WTC11 (cell line): Measurements from ENCODE around the gene PLA2G1B. TPM values are rescaled to one million over a fixed set of nuclear protein-coding genes. Genes with fewer than 3 reads are reported as not detected.

Experiments used
- ATAC-seq: fragments of 200-7000 bp; cut with Tn5 transposase; 2 replicates; pipeline ENCODE4 v1.10.0; 2021; ENCODE audit warnings: mild to moderate bottlenecking, moderate library complexity
- CTCF ChIA-PET: fragments of 300-600 bp; sonication (Branson Sonifier 250); formaldehyde crosslinking; loops from one replicate; lab custom pipeline; 2021; ENCODE audit warnings: antibody characterized with exemption; lab: Charles Lee
- POLR2A ChIA-PET: fragments of 350-600 bp; sonication (Branson Sonifier 250); formaldehyde crosslinking; loops from one replicate; lab custom pipeline; 2021; ENCODE audit warnings: antibody characterized with exemption; lab: Charles Lee
- DNase-seq: peaks from one replicate; pipeline ENCODE4 v3.0.0; 2021; ENCODE audit warnings: low spot score
- H3K27ac Mint-ChIP-seq: 2 replicates; pipeline ENCODE4 v1.8.0; 2021; ENCODE audit warnings: mixed read lengths
- H3K27me3 Mint-ChIP-seq: 2 replicates; pipeline ENCODE4 v1.8.0; 2021; ENCODE audit warnings: low read depth, mild to moderate bottlenecking, moderate library complexity, mixed read lengths
- H3K36me3 Mint-ChIP-seq: 2 replicates; pipeline ENCODE4 v1.8.0; 2021; ENCODE audit warnings: mixed read lengths
- H3K4me1 Mint-ChIP-seq: 2 replicates; pipeline ENCODE4 v1.8.0; 2022; ENCODE audit warnings: mixed read lengths
- H3K4me3 Mint-ChIP-seq: 2 replicates; pipeline ENCODE4 v1.8.0; 2021; ENCODE audit warnings: mild to moderate bottlenecking, moderate library complexity, mixed read lengths
- H3K9me3 Mint-ChIP-seq: 2 replicates; pipeline ENCODE4 v1.8.0; 2021; ENCODE audit warnings: mixed read lengths
- ARID4B ChIP-seq: sonication (generic); formaldehyde crosslinking; IDR thresholded peaks from 2 replicates; pipeline ENCODE4 v1.8.0; 2023; ENCODE audit warnings: missing genetic modification reagents, mild to moderate bottlenecking, borderline replicate concordance
- E2F1 ChIP-seq: sonication (generic); formaldehyde crosslinking; IDR thresholded peaks from 2 replicates; pipeline ENCODE4 v1.8.0; 2022; ENCODE audit warnings: mild to moderate bottlenecking, missing genetic modification reagents
- ERG ChIP-seq: fragments of 250-450 bp; sonication (Bioruptor Pico); IDR thresholded peaks from 2 replicates; pipeline ENCODE4 v1.8.0; 2021; ENCODE audit warnings: mild to moderate bottlenecking
- FOXJ3 ChIP-seq: sonication (generic); formaldehyde crosslinking; IDR thresholded peaks from 2 replicates; pipeline ENCODE4 v1.9.0; 2021; ENCODE audit warnings: missing genetic modification reagents, mild to moderate bottlenecking, borderline replicate concordance
- GTF2I ChIP-seq: fragments of 250-450 bp; sonication (Bioruptor Pico); conservative IDR thresholded peaks from 2 replicates; pipeline ENCODE4 v1.4.0; 2021; ENCODE audit warnings: mild to moderate bottlenecking
- JUN ChIP-seq: sonication (generic); formaldehyde crosslinking; IDR thresholded peaks from 2 replicates; pipeline ENCODE4 v1.8.0; 2023; ENCODE audit warnings: mild to moderate bottlenecking, missing genetic modification reagents
- KAT7 ChIP-seq: sonication (generic); formaldehyde crosslinking; IDR thresholded peaks from 2 replicates; pipeline ENCODE4 v1.8.1; 2023; ENCODE audit warnings: missing genetic modification reagents, mild to moderate bottlenecking, borderline replicate concordance
- MLX ChIP-seq: sonication (generic); formaldehyde crosslinking; IDR thresholded peaks from 2 replicates; pipeline ENCODE4 v1.8.1; 2023; ENCODE audit warnings: mild to moderate bottlenecking, missing genetic modification reagents, moderate library complexity
- NFE2L1 ChIP-seq: sonication (generic); formaldehyde crosslinking; IDR thresholded peaks from 2 replicates; pipeline ENCODE4 v1.8.1; 2023; ENCODE audit warnings: missing genetic modification reagents
- NR3C1 ChIP-seq: sonication (generic); formaldehyde crosslinking; conservative IDR thresholded peaks from 2 replicates; pipeline ENCODE4 v1.8.1; 2023; ENCODE audit warnings: low read depth, mild to moderate bottlenecking, missing genetic modification reagents
- SMAD4 ChIP-seq: sonication (generic); formaldehyde crosslinking; IDR thresholded peaks from 2 replicates; pipeline ENCODE4 v1.8.0; 2022; ENCODE audit warnings: mild to moderate bottlenecking, missing genetic modification reagents
- TEAD1 ChIP-seq: sonication (generic); formaldehyde crosslinking; IDR thresholded peaks from 2 replicates; pipeline ENCODE4 v1.8.0; 2022; ENCODE audit warnings: mild to moderate bottlenecking, missing genetic modification reagents
- TEAD4 ChIP-seq: sonication (generic); formaldehyde crosslinking; IDR thresholded peaks from 2 replicates; pipeline ENCODE4 v1.8.0; 2022; ENCODE audit warnings: mild to moderate bottlenecking, missing genetic modification reagents
- USF2 ChIP-seq: sonication (generic); formaldehyde crosslinking; IDR thresholded peaks from 2 replicates; pipeline ENCODE4 v1.8.1; 2023; ENCODE audit warnings: mild to moderate bottlenecking, missing genetic modification reagents, moderate library complexity
- ZMAT4 ChIP-seq: fragments of 250-450 bp; sonication (Bioruptor Pico); IDR thresholded peaks from 2 replicates; pipeline ENCODE4 v1.9.0; 2021; ENCODE audit warnings: mild to moderate bottlenecking
- ZNF219 ChIP-seq: sonication (generic); formaldehyde crosslinking; IDR thresholded peaks from 2 replicates; pipeline ENCODE4 v1.8.0; 2023; ENCODE audit warnings: missing genetic modification reagents, mild to moderate bottlenecking, borderline replicate concordance
- ZNF281 ChIP-seq: sonication (generic); formaldehyde crosslinking; IDR thresholded peaks from 2 replicates; pipeline ENCODE4 v1.8.0; 2023; ENCODE audit warnings: mild to moderate bottlenecking, missing genetic modification reagents
- ZNF425 ChIP-seq: fragments of 250-450 bp; sonication (Bioruptor Pico); conservative IDR thresholded peaks from 2 replicates; pipeline ENCODE4 v1.9.0; 2021; ENCODE audit warnings: mild to moderate bottlenecking
- ZNF671 ChIP-seq: fragments of 250-450 bp; sonication (Bioruptor Pico); IDR thresholded peaks from 2 replicates; pipeline ENCODE4 v1.8.0; 2021; ENCODE audit warnings: mild to moderate bottlenecking
- total RNA-seq: library from RNA; stranded (reverse); gene quantifications from 3 replicates; pipeline ENCODE4 v1.2.3, GENCODE V29; 2021

The PLA2G1B gene
- total RNA-seq, 1 experiment from 2014 or later, result 1.8 TPM

GRCh38 chr12:120287491-120287890 lies 40.1 kb downstream of the PLA2G1B start:
- Mint-ChIP-seq H3K27me3 (no peaks in the 10 kb centered on the region; the same call in 1 of the 2 replicates), H3K9me3 (no peaks in the 10 kb centered on the region), H3K27ac (peak overlapping the region; percentile 74; the same call in 1 of the 2 replicates), H3K36me3 (no peaks in the 10 kb centered on the region), H3K4me3 (no peak overlapping the region), H3K4me1 (peaks cover 16% of the 10 kb centered on the region)
- CTCF ChIA-PET, result interaction anchor here (0.7 to 7.0 kb wide), 3 partner anchors 15 to 59 kb away, joined by 3 to 50 read pairs (median 15); partner anchors contain the start of gene SIRT4
- ATAC-seq, result no peak
- DNase-seq, result no peak
- POLR2A ChIA-PET, result interaction anchor here (1.0 kb wide), 1 partner anchor 59 kb away, joined by 3 read pairs; no protein-coding TSS in a partner anchor
- TF ChIP-seq ZNF219 (CRISPR knock-in tag) (no peak), JUN (no peak), NFE2L1 (CRISPR knock-in tag) (no peak), ZNF671 (no peak), MLX (CRISPR knock-in tag) (no peak), SMAD4 (CRISPR knock-in tag) (no peak), ERG (CRISPR knock-in tag) (no peak)

GRCh38 chr12:120286768-120287490 lies 40.6 kb downstream of the PLA2G1B start:
- ChIA-PET CTCF (interaction anchor here (0.7 to 7.0 kb wide), 5 partner anchors 15 to 59 kb away, joined by 3 to 50 read pairs (median 10); partner anchors contain the start of genes PXN and SIRT4), POLR2A (interaction anchor here (1.0 kb wide), 1 partner anchor 58 kb away, joined by 3 read pairs; no protein-coding TSS in a partner anchor)
- Mint-ChIP-seq H3K27me3 (no peaks in the 10 kb centered on the region; the same call in 1 of the 2 replicates), H3K27ac (no peak overlapping the region), H3K9me3 (no peaks in the 10 kb centered on the region), H3K36me3 (no peaks in the 10 kb centered on the region), H3K4me3 (no peak overlapping the region), H3K4me1 (peaks cover 20% of the 10 kb centered on the region)
- no peak for ATAC-seq
- no peak for TF ChIP-seq TEAD4 (CRISPR knock-in tag)
- no peak for TF ChIP-seq FOXJ3
- TF ChIP-seq KAT7 (CRISPR knock-in tag), result no peak
- TF ChIP-seq E2F1 (CRISPR knock-in tag), result no peak
- no peak for TF ChIP-seq ARID4B (CRISPR knock-in tag)
- no peak for TF ChIP-seq USF2 (CRISPR knock-in tag)
- no peak for TF ChIP-seq ZMAT4 (CRISPR knock-in tag)
- TF ChIP-seq ZNF281 (CRISPR knock-in tag), result no peak
- no peak for TF ChIP-seq TEAD1 (CRISPR knock-in tag)
- no peak for TF ChIP-seq NR3C1
- TF ChIP-seq ZNF425, result no peak
- no peak for TF ChIP-seq GTF2I (CRISPR knock-in tag)
- DNase-seq, result no peak
